Measurements from ENCODE around the gene KIF1B. TPM values are rescaled to one million over a fixed set of nuclear protein-coding genes. Genes with fewer than 3 reads are reported as not detected.

KIF1B gene
- total and polyA plus RNA-seq, 7 donors, result 4.8 to 78.4 (median 46.4) TPM

DNA sequence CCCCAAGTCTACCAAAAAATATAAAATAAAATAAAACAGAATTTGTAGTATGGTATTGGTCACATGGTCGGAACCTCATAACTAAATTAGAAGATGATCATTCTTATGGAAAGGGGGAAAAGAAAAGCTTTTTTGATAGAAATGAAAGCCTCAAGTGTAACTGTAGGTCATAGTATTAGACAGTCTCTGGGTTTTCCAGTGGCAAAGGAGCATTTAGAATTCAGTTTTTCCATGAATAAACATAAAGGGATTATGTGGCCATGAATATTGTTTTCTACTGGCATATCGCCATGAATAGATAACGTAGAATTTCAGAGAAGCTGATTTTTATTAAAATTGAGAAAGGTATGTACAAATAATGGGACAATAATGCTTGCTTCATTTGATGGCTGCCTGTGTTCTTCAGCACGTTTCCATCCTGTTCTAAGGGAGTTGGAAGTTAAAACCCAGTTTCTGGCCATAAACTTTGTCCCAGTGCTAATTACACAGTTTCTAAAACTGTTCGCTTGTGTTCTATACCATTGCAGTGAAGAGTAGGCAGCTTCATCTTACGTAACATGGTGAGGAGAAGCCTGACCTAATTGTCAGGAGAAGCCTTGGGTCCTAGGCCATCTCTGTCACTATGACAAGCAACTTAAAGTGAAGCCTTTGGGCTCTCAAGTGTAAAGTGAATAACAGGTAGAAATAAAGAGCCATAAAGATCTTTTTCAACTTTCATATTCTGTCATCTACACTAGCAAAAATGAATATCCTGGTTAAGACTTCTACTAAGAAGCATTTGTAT, 118.0 kb downstream of the KIF1B start:
- DNase-seq, result no peak
- Histone ChIP-seq H3K4me3 (no peak overlapping the region), H3K27me3 (no peaks in the 10 kb centered on the region), H3K4me1 (no peaks in the 10 kb centered on the region), H3K9me3 (no peaks in the 10 kb centered on the region), H3K27ac (no peak overlapping the region), H3K36me3 (peaks cover 0 to 48% (median 19%) of the 10 kb centered on the region in 4 donors)
- whole genome bisulfite sequencing, 2 donors, result 91 to 95% methylated on average over 6 of the region's 6 CpGs
- intact Hi-C loops (cut with DNase I), result no loop called here
- TF ChIP-seq EP300 (IDR thresholded peaks at IDR 0.05) (no peak), POLR2AphosphoS5 (IDR thresholded peaks at IDR 0.05) (no peak), POLR2A (IDR thresholded peaks at IDR 0.05) (no peak)
- TF ChIP-seq, protein P1, sequence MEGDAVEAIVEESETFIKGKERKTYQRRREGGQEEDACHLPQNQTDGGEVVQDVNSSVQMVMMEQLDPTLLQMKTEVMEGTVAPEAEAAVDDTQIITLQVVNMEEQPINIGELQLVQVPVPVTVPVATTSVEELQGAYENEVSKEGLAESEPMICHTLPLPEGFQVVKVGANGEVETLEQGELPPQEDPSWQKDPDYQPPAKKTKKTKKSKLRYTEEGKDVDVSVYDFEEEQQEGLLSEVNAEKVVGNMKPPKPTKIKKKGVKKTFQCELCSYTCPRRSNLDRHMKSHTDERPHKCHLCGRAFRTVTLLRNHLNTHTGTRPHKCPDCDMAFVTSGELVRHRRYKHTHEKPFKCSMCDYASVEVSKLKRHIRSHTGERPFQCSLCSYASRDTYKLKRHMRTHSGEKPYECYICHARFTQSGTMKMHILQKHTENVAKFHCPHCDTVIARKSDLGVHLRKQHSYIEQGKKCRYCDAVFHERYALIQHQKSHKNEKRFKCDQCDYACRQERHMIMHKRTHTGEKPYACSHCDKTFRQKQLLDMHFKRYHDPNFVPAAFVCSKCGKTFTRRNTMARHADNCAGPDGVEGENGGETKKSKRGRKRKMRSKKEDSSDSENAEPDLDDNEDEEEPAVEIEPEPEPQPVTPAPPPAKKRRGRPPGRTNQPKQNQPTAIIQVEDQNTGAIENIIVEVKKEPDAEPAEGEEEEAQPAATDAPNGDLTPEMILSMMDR (IDR thresholded peaks at IDR 0.05), result no peak

DNA sequence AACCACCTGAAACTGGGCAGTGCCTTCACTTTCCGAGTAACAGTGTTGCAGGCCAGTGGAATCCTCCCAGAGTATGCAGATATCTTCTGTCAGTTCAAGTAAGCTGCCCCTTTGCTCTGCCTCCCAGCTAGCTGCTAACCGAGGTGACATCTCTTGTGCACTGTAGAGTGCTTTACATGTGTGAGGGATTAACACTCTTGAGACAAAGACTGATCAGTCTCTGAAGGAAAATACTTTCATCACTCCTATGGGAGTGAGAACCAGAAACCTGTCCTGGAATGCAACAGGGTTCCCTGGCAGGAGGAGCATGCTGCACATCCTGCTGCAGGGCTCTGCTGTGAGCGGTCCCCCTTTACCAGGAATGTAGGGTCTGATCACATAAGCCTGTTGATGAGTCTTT, 127.1 kb downstream of the KIF1B start:
- intact Hi-C loops (cut with DNase I), result loop anchor here (10.0 kb wide), 1 partner anchor 393 kb away; the partner anchor contains the start of genes LZIC and NMNAT1
- no peak overlapping the region for H3K27ac ChIP-seq
- no peaks in the 10 kb centered on the region for H3K4me1 ChIP-seq
- TF ChIP-seq POLR2AphosphoS5 (IDR thresholded peaks at IDR 0.05) (no peak), POLR2A (IDR thresholded peaks at IDR 0.05) (no peak), EP300 (IDR thresholded peaks at IDR 0.05) (no peak)
- TF ChIP-seq, protein P1 (IDR thresholded peaks at IDR 0.05), result no peak
- no peaks in the 10 kb centered on the region for H3K9me3 ChIP-seq
- no peak overlapping the region for H3K4me3 ChIP-seq
- 84 to 88% methylated on average over 3 of the region's 3 CpGs for WGBS, 2 donors
- no peaks in the 10 kb centered on the region for H3K27me3 ChIP-seq
- peaks cover 14 to 79% (median 48%) of the 10 kb centered on the region in 4 donors for H3K36me3 ChIP-seq
- no peak for DNase-seq

DNA sequence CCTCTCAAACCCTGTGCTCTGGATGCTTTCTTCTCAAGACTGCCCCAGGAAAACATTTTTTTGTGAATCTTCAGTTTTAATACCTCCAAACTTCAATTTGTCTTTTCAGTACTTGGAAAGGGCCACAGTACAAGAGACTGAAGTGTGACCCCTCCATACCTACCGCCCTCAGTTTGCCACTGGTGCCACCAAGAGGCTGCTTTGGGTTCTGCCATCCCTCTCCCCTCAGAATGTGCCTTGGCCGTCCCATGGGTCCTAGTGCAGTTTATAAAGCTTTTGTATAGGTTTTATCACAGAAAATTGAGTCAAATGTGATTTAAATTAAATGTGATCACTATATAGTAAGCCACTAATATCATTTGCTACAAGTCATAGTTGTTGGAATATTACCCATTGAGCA, 127.7 kb downstream of the KIF1B start:
- intact Hi-C loops (cut with DNase I), result loop anchor here (1.0 to 10.0 kb wide), 2 partner anchors 128 to 393 kb away; partner anchors contain the start of genes KIF1B, LZIC and NMNAT1
- TF ChIP-seq POLR2AphosphoS5 (IDR thresholded peaks at IDR 0.05), result no peak
- no peak for TF ChIP-seq POLR2A (IDR thresholded peaks at IDR 0.05)
- TF ChIP-seq, protein P1 (IDR thresholded peaks at IDR 0.05), result peak; percentile 24 to 72 (median 54)
- DNase-seq, result peak; percentile 69
- no peak overlapping the region for H3K4me3 ChIP-seq
- 25 to 47% methylated on average over 2 of the region's 2 CpGs for WGBS, 2 donors
- no peaks in the 10 kb centered on the region for H3K9me3 ChIP-seq
- H3K4me1 ChIP-seq, result no peaks in the 10 kb centered on the region
- peaks cover 19 to 85% (median 51%) of the 10 kb centered on the region in 4 donors for H3K36me3 ChIP-seq
- H3K27me3 ChIP-seq, result no peaks in the 10 kb centered on the region
- no peak overlapping the region for H3K27ac ChIP-seq

DNA sequence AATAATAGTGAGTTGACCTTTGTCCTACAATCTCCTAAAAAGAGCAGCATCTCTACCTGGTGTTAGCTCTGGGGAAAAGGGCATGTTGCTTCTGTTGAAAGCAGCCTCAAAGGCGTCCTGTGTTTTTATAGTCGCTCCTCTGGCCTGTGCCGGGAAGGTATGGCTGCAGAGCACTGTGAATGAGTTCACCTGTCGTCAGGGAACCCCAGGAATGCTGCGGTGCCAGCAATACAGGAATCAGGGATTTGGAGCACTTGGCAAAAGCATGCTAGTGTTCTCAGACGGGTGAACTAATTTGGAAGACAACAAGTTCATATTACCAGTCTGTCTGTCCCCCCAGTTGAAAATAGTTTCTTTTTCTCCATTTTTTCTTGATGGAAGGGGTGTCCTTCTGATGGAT, 128.2 kb downstream of the KIF1B start:
- Histone ChIP-seq H3K4me3 (no peak overlapping the region), H3K9me3 (no peaks in the 10 kb centered on the region), H3K27ac (no peak overlapping the region), H3K36me3 (peaks cover 20 to 85% (median 54%) of the 10 kb centered on the region in 4 donors), H3K27me3 (no peaks in the 10 kb centered on the region), H3K4me1 (no peaks in the 10 kb centered on the region)
- DNase-seq, result no peak
- whole genome bisulfite sequencing, 2 donors, result 32 to 79% methylated on average over 6 of the region's 6 CpGs
- TF ChIP-seq POLR2A (IDR thresholded peaks at IDR 0.05) (no peak), POLR2AphosphoS5 (IDR thresholded peaks at IDR 0.05) (no peak), EP300 (IDR thresholded peaks at IDR 0.05) (no peak)
- TF ChIP-seq, protein P1 (IDR thresholded peaks at IDR 0.05), result no peak
- intact Hi-C loops (cut with DNase I), result loop anchor here (1.0 to 10.0 kb wide), 2 partner anchors 128 to 394 kb away; partner anchors contain the start of genes KIF1B, LZIC and NMNAT1

All from sigmoid colon (tissue), 7 donors.